GM06990 (cell line): ENCODE measurements around the gene SF3B3.

Experiments used
- DNase-seq: peaks from one replicate; pipeline ENCODE4 v3.0.0-alpha.2; 2011; ENCODE audit not compliant: insufficient read length; ENCODE audit errors: extremely low read depth
- H3K27me3 ChIP-seq: replicated peaks from 2 replicates; pipeline ENCODE4 v1.6.0; 2011; ENCODE audit warnings: low read length; ENCODE audit not compliant: control insufficient read depth, insufficient read depth
- H3K36me3 ChIP-seq: 2 replicates; pipeline ENCODE4 v1.5.1; 2011; ENCODE audit warnings: low read length; ENCODE audit not compliant: control insufficient read depth, insufficient read depth
- H3K4me3 ChIP-seq: replicated peaks from 2 replicates; pipeline ENCODE4 v1.5.1; 2011; ENCODE audit warnings: low read depth, mild to moderate bottlenecking, control low read depth, low read length
- TF ChIP-seq, protein P1 (sequence below): IDR thresholded peaks from 2 replicates; pipeline ENCODE4 v1.5.1; 2011; ENCODE audit warnings: low read length, control low read depth, mild to moderate bottlenecking, inconsistent platforms; ENCODE audit not compliant: insufficient read depth, poor library complexity, severe bottlenecking

SF3B3 gene

DNA sequence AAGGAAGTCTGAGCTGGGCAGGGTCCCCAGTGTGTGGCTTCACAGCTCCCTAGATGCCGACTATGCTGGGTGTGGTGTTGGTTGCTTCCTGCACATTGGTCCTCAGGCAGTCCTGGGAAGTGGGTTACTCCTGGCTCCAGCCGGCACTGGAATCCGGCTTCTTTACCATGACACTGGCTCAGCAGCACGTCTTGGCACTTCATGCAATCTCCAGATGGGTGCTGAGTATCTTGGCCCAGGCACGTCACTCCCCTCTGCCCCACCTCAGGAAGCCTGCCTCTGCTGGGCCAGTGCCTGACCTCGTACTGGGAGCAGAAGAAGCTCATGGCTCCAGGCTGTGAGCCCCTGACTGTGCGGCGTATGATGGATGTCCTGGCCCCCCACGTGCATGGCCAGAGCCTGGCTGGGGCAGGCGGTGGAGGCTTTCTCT is 44.7 kb upstream of the SF3B3 start:
- TF ChIP-seq, protein P1, sequence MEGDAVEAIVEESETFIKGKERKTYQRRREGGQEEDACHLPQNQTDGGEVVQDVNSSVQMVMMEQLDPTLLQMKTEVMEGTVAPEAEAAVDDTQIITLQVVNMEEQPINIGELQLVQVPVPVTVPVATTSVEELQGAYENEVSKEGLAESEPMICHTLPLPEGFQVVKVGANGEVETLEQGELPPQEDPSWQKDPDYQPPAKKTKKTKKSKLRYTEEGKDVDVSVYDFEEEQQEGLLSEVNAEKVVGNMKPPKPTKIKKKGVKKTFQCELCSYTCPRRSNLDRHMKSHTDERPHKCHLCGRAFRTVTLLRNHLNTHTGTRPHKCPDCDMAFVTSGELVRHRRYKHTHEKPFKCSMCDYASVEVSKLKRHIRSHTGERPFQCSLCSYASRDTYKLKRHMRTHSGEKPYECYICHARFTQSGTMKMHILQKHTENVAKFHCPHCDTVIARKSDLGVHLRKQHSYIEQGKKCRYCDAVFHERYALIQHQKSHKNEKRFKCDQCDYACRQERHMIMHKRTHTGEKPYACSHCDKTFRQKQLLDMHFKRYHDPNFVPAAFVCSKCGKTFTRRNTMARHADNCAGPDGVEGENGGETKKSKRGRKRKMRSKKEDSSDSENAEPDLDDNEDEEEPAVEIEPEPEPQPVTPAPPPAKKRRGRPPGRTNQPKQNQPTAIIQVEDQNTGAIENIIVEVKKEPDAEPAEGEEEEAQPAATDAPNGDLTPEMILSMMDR: no peak
- H3K36me3 ChIP-seq: peaks cover 39% of the 10 kb centered on the region
- no peaks in the 10 kb centered on the region for H3K27me3 ChIP-seq
- H3K4me3 ChIP-seq: no peak overlapping the region
- no peak for DNase-seq

DNA sequence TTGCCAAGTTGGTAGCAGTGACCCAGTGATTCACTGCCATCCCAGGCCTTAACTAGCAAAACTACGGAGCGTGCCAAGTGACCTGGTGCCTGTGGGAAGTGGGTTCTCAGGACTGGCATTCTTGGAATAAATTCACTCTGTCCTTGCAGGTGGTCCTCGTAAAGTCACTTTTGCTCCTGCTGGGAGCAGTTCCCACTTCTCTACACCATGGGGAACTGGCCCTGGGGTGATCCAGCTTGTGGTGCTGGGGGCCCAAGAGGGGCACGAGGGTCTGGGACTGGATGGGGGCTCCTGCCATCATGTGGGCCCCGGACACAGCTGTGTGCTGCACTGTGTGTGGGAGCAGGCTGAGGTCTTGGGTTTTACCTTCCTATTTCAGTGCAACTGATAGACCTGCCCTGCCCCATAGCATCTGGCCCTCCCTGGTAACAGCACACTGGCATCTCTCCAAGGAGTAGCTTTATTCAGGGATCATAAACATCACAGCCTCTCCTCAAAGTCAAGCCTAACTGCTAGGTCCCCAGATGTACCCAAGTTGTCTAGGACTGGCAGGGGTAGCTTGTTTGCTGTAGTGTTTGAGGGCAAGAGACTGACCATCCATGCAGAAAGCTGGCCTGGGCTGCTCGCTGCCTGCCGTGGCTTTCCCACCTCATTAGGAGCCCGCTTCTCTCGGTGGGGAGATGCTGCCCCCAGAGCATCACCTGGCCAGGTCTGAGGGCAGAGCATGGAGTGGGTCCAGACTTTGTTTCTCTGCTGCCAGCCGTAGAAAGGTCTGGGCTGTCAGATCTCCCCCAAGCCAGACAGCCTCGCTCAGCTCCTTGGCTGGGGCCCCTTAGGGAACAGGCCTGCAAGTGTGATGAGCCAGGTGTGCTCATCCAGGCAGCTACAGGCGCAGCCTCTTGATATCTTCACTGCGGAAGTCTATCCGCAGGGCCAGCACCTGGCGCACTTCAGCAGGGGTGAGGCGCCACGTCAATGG is 43.2 kb upstream of the SF3B3 start:
- H3K36me3 ChIP-seq: peaks cover 39% of the 10 kb centered on the region
- no peak for DNase-seq
- TF ChIP-seq, protein P1: no peak

DNA sequence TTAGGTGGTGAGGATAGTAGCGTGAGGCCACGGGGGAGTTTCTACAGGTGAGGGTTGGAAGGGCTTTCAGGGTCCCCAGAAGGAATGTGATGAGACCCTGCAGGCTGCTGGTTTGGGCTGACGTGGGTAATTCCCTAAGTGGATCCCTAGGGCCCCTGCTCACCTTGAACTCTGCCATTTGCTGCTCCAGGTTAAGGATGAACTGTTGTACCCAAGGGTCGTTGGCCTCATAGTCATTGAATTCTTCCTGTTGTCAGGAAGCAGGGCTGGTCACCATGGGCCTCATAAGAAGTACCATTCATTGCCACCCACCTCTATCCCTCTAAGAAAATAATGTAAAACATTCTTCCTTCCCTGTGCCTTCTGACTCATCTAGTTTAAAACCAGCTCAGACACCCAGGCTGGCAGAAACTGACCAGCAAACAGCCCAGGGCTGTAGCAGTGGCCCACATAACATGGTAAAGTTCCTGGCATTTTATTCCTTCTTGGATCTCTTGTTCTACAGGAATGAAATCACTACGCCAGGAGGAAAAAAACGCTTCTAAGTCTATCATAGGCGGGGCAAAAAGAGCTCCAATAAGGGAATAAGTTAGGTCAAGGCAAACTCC is 41.6 kb upstream of the SF3B3 start:
- Histone ChIP-seq H3K27me3 (no peaks in the 10 kb centered on the region), H3K36me3 (peaks cover 37% of the 10 kb centered on the region), H3K4me3 (no peak overlapping the region)
- no peak for DNase-seq
- TF ChIP-seq, protein P1: no peak

More for the DNA sequence above, 43.2 kb upstream of the SF3B3 start:
- H3K4me3 ChIP-seq: no peak overlapping the region
- no peaks in the 10 kb centered on the region for H3K27me3 ChIP-seq

DNA sequence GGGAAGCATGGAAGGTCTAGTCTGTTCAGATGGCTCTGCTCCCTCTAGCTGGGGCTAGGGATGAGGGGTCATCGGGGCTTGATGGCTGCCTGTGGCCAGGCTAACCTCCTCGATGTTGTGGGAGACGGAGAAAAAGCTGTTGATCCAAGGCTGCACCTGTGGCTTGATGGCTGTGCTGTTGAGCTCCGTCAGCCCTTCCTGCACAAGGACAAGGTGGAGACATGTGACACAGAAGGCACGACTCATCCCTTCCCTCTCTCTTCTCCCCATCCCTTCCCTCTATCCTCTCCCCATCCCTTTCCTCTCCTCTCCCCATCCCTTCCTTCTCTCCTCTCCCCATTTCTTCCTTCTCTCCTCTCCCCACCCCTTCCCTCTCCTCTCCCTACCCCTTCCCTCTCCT is 41.0 kb upstream of the SF3B3 start:
- TF ChIP-seq, protein P1: no peak
- no peak for DNase-seq
- no peaks in the 10 kb centered on the region for H3K27me3 ChIP-seq
- no peak overlapping the region for H3K4me3 ChIP-seq
- H3K36me3 ChIP-seq: peaks cover 37% of the 10 kb centered on the region

DNA sequence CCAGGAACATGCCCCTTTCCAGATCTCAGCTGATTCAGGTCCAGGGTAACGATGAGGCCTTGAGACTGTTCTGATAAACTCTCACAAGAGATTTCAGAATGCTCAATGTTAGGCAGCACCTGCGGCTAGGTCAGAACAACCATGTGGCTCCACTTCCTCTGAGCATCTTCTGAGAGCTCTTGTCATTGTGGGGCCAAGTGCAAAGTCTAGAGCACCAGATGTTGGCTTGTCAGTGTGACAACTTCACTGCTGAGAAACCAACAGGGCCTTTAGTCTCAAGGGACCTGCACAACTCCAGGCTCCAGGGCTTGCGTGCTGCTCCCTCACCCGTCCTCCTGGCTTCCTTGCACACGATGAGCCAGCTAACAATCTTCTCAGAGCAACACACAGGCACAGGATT is 40.2 kb upstream of the SF3B3 start:
- TF ChIP-seq, protein P1: no peak
- H3K27me3 ChIP-seq: no peaks in the 10 kb centered on the region
- peaks cover 33% of the 10 kb centered on the region for H3K36me3 ChIP-seq
- H3K4me3 ChIP-seq: no peak overlapping the region
- peak; percentile 68 for DNase-seq
